Fibroblast of skin of left biceps (primary cell): ENCODE measurements around the gene SC5D.
A peak's percentile ranks its signal among the peaks of the same experiment; 100 is the strongest.

Experiments used
- DNase-seq, 2 experiments: peaks; one replicate each; pipeline ENCODE4 v3.0.0-alpha.2; 2013; ENCODE audit warnings: low read depth in 2 of 2

SC5D gene

GRCh38 chr11:121292495-121293287, at the start of gene SC5D:
Gene SC5D, plus strand, starts transcription at chr11:121292771. Its CDS starts 10,605 bp downstream, at chr11:121303376.
- DNase-seq: peak; percentile 71 to 72

GRCh38 chr11:121244884-121245283, 47.7 kb upstream of the SC5D start:
- DNase-seq: no peak

GRCh38 chr11:121246021-121246768, 46.4 kb upstream of the SC5D start:
- DNase-seq: no peak

GRCh38 chr11:121246769-121247035, 45.9 kb upstream of the SC5D start:
- DNase-seq: no peak

GRCh38 chr11:121248496-121248895, 44.1 kb upstream of the SC5D start:
- DNase-seq: no peak

GRCh38 chr11:121249039-121249663, 43.4 kb upstream of the SC5D start:
- no peak for DNase-seq

GRCh38 chr11:121250843-121251242, 41.7 kb upstream of the SC5D start:
- DNase-seq: no peak

- DNase-seq: no peak
These were observed 38.6 kb upstream of the SC5D start for GRCh38 chr11:121253951-121254350.

- DNase-seq: no peak
These were observed 37.8 kb upstream of the SC5D start for GRCh38 chr11:121254756-121255155.

GRCh38 chr11:121255473-121256125, 37.0 kb upstream of the SC5D start:
- no peak for DNase-seq

GRCh38 chr11:121257289-121257688, 35.3 kb upstream of the SC5D start:
- no peak for DNase-seq

GRCh38 chr11:121257976-121258375, 34.6 kb upstream of the SC5D start:
- DNase-seq: no peak

GRCh38 chr11:121265586-121265985, 27.0 kb upstream of the SC5D start:
- DNase-seq: no peak

- DNase-seq: no peak
These were observed 24.0 kb upstream of the SC5D start for GRCh38 chr11:121268581-121268980.

- DNase-seq: no peak
These were observed 22.4 kb upstream of the SC5D start for GRCh38 chr11:121270001-121270678.

GRCh38 chr11:121274332-121274991, 18.1 kb upstream of the SC5D start:
- DNase-seq: no peak

- no peak for DNase-seq
These were observed 10.9 kb upstream of the SC5D start for GRCh38 chr11:121281698-121282097.

GRCh38 chr11:121282386-121282785, 10.2 kb upstream of the SC5D start:
- no peak for DNase-seq

GRCh38 chr11:121282886-121283502, 9.6 kb upstream of the SC5D start:
- DNase-seq: no peak

GRCh38 chr11:121291319-121291718, 1.3 kb upstream of the SC5D start:
- DNase-seq: no peak
